Placental pericyte (primary cell): ENCODE data around the gene KMT2C. TPM values are rescaled to one million over a fixed set of nuclear protein-coding genes. Genes with fewer than 3 reads are reported as not detected.

ENCODE experiments used
- small RNA-seq: library from RNA; depleted of rRNA; stranded (forward); fragments of <200 nt; gene quantifications from one replicate; pipeline ENCODE3, GENCODE V24; 2012; ENCODE audit warnings: low replicate concordance
- total RNA-seq: library from RNA; depleted of rRNA; stranded (reverse); fragments of >200 nt; gene quantifications from 2 replicates; pipeline ENCODE4 v1.2.3, GENCODE V29; 2012

The KMT2C gene
- 28.7 and 37.5 TPM in 2 replicates for total RNA-seq

DNA sequence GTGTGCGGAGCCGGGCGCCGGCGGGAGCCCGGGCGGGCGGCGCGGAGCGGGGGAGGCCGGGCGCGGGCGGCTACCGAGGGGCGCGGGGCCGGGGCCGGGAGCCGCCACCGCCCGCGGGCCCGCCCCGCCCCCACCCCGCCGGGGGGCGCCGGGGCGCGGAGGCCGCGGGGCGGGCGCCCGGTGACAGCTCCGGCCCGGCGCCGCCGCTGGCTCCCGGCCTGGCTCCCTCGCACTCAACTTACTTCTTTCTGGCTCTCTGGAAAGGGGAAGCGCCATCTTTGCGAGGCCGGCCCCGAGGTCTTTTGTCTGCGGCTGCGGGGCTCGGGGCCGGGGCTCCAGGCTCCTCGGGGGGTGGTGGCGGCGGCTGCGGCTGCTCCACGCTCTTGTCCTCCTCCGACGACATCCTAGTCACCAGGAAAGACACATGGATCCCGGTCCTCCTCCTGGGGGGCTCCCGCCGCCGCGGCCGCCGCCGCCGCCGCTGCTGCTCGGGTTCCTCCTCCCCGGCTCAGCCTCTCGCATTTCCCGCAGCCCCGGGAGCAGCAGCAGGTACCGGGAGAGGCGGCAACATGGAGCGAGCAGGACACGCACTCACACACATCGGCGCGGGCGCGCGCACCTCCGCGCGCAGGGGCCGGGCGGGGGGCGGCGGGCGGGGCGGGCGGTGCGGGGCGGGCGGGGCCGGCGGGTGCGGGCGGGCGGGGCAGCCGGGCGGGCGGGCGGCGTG lies at the start of gene KMT2C:
TSS of gene KMT2C (minus strand) at position 620 of the 727 bp plus-strand sequence. CDS start at position 403, 217 bp downstream.

Small RNA genes within 50 kb of the gene (small RNA-seq; reads per million reads assigned to genes)
- gene AC104692.1 (not detected), gene AC104692.2 (not detected), gene RF00019 (not detected)

Other genes starting within 250 kb of the KMT2C start
- gene XRCC2, start 240.1 kb upstream of the KMT2C start, total RNA-seq: 0.22 and 7.4 TPM in 2 replicates